ENCODE measurements around the gene SIT1.
"Not testable (repeated sequence)": the region's sequence is repeated elsewhere in the genome, so short reads cannot be mapped to it uniquely, and the experiment has no call there.

SIT1 gene

GRCh38 chr9:35639225-35639624 is 11.5 kb downstream of the SIT1 start:
- ATAC-seq; H3K9me3 Mint-ChIP-seq; DNase-seq (ENCODE audit: low spot score in 2 of 2); H3K36me3 Mint-ChIP-seq: not testable (repeated sequence)
- Mint-ChIP-seq H3K4me1 (peaks cover 74% of the 10 kb centered on the region), H3K27ac (peak overlapping the region; percentile 89), H3K4me3 (peak overlapping the region; percentile 58)

- ATAC-seq; H3K9me3 Mint-ChIP-seq; DNase-seq (ENCODE audit: low spot score in 2 of 2); H3K36me3 Mint-ChIP-seq: not testable (repeated sequence)
- Mint-ChIP-seq H3K4me3 (peak overlapping the region; percentile 58), H3K4me1 (peaks cover 74% of the 10 kb centered on the region), H3K27ac (peak overlapping the region; percentile 89)
Measured at GRCh38 chr9:35638751-35639150, 12.0 kb downstream of the SIT1 start.

- not testable (repeated sequence) for H3K36me3 Mint-ChIP-seq; DNase-seq (ENCODE audit: low spot score in 2 of 2); ATAC-seq; H3K9me3 Mint-ChIP-seq
- Mint-ChIP-seq H3K4me1 (peaks cover 68% of the 10 kb centered on the region), H3K4me3 (peak overlapping the region; percentile 58), H3K27ac (peak overlapping the region; percentile 89)
Measured at GRCh38 chr9:35637427-35637955, 13.2 kb downstream of the SIT1 start.

GRCh38 chr9:35636877-35637246 is 13.9 kb downstream of the SIT1 start:
- peak overlapping the region; percentile 58 for H3K4me3 Mint-ChIP-seq
- peaks cover 68% of the 10 kb centered on the region for H3K4me1 Mint-ChIP-seq
- H3K9me3 Mint-ChIP-seq; DNase-seq (ENCODE audit: low spot score in 2 of 2); H3K36me3 Mint-ChIP-seq; ATAC-seq: not testable (repeated sequence)
- peak overlapping the region; percentile 89 for H3K27ac Mint-ChIP-seq

GRCh38 chr9:35636135-35636876 is 14.4 kb downstream of the SIT1 start:
- ATAC-seq (no peak), DNase-seq (ENCODE audit: low spot score in 2 of 2) (no peak)
- Mint-ChIP-seq H3K9me3 (peaks cover 3% of the 10 kb centered on the region), H3K4me3 (peak overlapping the region; percentile 58), H3K36me3 (no peaks in the 10 kb centered on the region), H3K27ac (peak overlapping the region; percentile 89), H3K4me1 (peaks cover 64% of the 10 kb centered on the region)

- Mint-ChIP-seq H3K27ac (peak overlapping the region; percentile 89), H3K4me1 (peaks cover 58% of the 10 kb centered on the region), H3K9me3 (peaks cover 3% of the 10 kb centered on the region), H3K36me3 (no peaks in the 10 kb centered on the region), H3K4me3 (peak overlapping the region; percentile 33)
- DNase-seq (ENCODE audit: low spot score in 2 of 2) (no peak), ATAC-seq (no peak)
Measured at GRCh38 chr9:35635730-35636129, 15.0 kb downstream of the SIT1 start.

GRCh38 chr9:35629597-35629996 is 21.1 kb downstream of the SIT1 start:
- no peaks in the 10 kb centered on the region for H3K36me3 Mint-ChIP-seq
- no peak overlapping the region for H3K27ac Mint-ChIP-seq

GRCh38 chr9:35628389-35628991 is 22.2 kb downstream of the SIT1 start:
- DNase-seq (ENCODE audit: low spot score in 2 of 2), result no peak
- Mint-ChIP-seq H3K4me1 (peaks cover 19% of the 10 kb centered on the region), H3K4me3 (no peak overlapping the region), H3K27ac (no peak overlapping the region), H3K36me3 (no peaks in the 10 kb centered on the region), H3K9me3 (no peaks in the 10 kb centered on the region)
- no peak for ATAC-seq

More at GRCh38 chr9:35629597-35629996, 21.1 kb downstream of the SIT1 start:
- DNase-seq (ENCODE audit: low spot score in 2 of 2) (no peak), ATAC-seq (no peak)
- Mint-ChIP-seq H3K9me3 (no peaks in the 10 kb centered on the region), H3K4me1 (peaks cover 21% of the 10 kb centered on the region), H3K4me3 (no peak overlapping the region)

GRCh38 chr9:35627575-35627974 is 23.2 kb downstream of the SIT1 start:
- ATAC-seq (no peak), DNase-seq (ENCODE audit: low spot score in 2 of 2) (no peak)
- Mint-ChIP-seq H3K9me3 (no peaks in the 10 kb centered on the region), H3K36me3 (no peaks in the 10 kb centered on the region), H3K4me3 (no peak overlapping the region), H3K4me1 (peaks cover 19% of the 10 kb centered on the region), H3K27ac (no peak overlapping the region)

GRCh38 chr9:35619800-35620158 is 31.0 kb downstream of the SIT1 start:
- Mint-ChIP-seq H3K4me1 (peaks cover 68% of the 10 kb centered on the region), H3K9me3 (no peaks in the 10 kb centered on the region), H3K27ac (peak overlapping the region; percentile 98), H3K4me3 (peak overlapping the region; percentile 90), H3K36me3 (peaks cover 19% of the 10 kb centered on the region)
- DNase-seq (ENCODE audit: low spot score in 2 of 2), result no peak
- ATAC-seq, result peak; percentile 81

GRCh38 chr9:35618854-35619799 is 31.6 kb downstream of the SIT1 start:
- H3K27ac Mint-ChIP-seq, result peak overlapping the region; percentile 98
- DNase-seq (ENCODE audit: low spot score in 2 of 2) (peak; percentile 36 to 78), ATAC-seq (peak; percentile 85)
- peaks cover 74% of the 10 kb centered on the region for H3K4me1 Mint-ChIP-seq
- peak overlapping the region; percentile 90 for H3K4me3 Mint-ChIP-seq
- no peaks in the 10 kb centered on the region for H3K9me3 Mint-ChIP-seq
- H3K36me3 Mint-ChIP-seq, result peaks cover 23% of the 10 kb centered on the region

GRCh38 chr9:35618325-35618727 is 32.4 kb downstream of the SIT1 start, which contains the start of gene CD72:
Gene CD72, minus strand, starts transcription at chr9:35618413. Its CDS starts 110 bp downstream, at chr9:35618303.
- peaks cover 75% of the 10 kb centered on the region for H3K4me1 Mint-ChIP-seq
- ATAC-seq, result no peak
- H3K9me3 Mint-ChIP-seq, result no peaks in the 10 kb centered on the region
- peak within 1 kb of the TSS; percentile 98 for H3K27ac Mint-ChIP-seq
- no peak for DNase-seq (ENCODE audit: low spot score in 2 of 2)
- H3K4me3 Mint-ChIP-seq, result peak within 1 kb of the TSS; percentile 90
- H3K36me3 Mint-ChIP-seq, result peaks cover 25% of the 10 kb centered on the region

GRCh38 chr9:35617548-35617947 is 33.2 kb downstream of the SIT1 start:
- Mint-ChIP-seq H3K4me1 (peaks cover 75% of the 10 kb centered on the region), H3K36me3 (peaks cover 25% of the 10 kb centered on the region), H3K4me3 (peak overlapping the region; percentile 90), H3K27ac (peak overlapping the region; percentile 98), H3K9me3 (no peaks in the 10 kb centered on the region)
- DNase-seq (ENCODE audit: low spot score in 2 of 2) (no peak), ATAC-seq (no peak)

- ATAC-seq, result peak; percentile 60
- Mint-ChIP-seq H3K36me3 (peaks cover 31% of the 10 kb centered on the region), H3K4me3 (peak overlapping the region; percentile 90), H3K4me1 (peaks cover 72% of the 10 kb centered on the region), H3K27ac (peak overlapping the region; percentile 98), H3K9me3 (no peaks in the 10 kb centered on the region)
- peak; percentile 58 to 85 for DNase-seq (ENCODE audit: low spot score in 2 of 2)
Measured at GRCh38 chr9:35616681-35617459, 33.9 kb downstream of the SIT1 start.

Measured in stimulated activated effector memory CD8-positive, alpha-beta T cell treated with anti-CD3 and anti-CD28 coated beads, Interleukin-12 subunit alpha, Interleukin-12 subunit beta, amount 100 ng/mL, for 72 hours (primary cell).